Left hindlimb (tissue), 1 donor: ENCODE data around the gene SNAPC2.

Experiments
- DNase-seq: peaks from one replicate; pipeline ENCODE4 v3.0.0-alpha.2; 2018

The SNAPC2 gene

DNA sequence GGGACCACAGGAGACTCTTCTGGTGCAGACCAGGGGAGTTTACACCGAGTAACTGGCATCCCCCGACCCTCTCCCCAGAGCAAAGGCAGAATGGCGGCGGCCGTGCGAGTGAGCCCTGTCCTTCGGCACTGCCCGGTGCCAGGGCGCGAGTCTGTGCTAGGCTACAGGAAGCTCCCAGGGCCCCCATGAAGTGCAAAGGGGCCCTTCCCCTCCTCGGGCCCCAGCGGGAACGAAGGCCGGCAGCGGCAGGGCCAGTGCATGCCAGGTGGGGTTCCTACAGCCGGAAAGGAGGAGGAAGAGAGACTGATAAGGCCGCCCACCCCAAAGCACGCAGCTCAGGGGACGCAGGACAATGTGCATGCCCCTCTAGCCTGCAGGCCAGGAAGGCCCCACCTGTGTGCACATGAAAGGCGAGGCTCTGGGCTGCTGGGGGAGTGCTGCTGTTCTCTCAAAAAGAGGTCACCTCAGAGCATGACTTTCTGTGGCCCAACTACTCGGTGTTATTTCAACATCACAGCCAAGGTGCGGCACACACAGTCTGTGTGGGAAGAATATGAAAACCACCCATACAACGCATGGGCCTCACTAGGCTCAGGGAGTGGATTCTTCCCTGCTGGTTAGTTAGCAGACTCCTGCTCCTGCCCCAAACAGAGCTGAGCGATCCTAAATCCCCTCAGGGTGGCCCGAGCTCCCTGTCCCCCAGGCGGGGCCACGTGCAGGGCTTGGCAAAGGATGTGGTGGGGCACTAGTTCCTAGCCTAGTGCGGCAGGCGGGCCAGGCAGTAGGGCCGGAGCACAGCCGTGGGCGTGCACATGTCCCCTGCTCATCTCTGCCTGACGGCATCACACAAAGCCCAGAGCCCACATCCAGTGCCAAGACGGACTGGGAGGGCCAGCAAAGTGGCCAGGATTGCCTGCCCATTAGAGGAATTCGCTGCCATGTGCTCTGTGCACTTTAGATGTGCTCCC, 51.7 kb downstream of the SNAPC2 start:
- no peak for DNase-seq
